Memory B cell (primary cell): Measurements from ENCODE around the gene CA6.
A peak's percentile ranks its signal among the peaks of the same experiment; 100 is the strongest.

Experiments
- ATAC-seq: fragments of 150-1000 bp; cut with Tn5 transposase; 2 replicates; pipeline ENCODE4 v1.10.0; 2021; ENCODE audit warnings: low read depth, mild to moderate bottlenecking, moderate library complexity
- DNase-seq, 2 donors: peaks; one replicate each; pipeline ENCODE4 v3.0.0; 2022; ENCODE audit warnings: low spot score in 2 of 2
- H3K27ac Mint-ChIP-seq: one replicate; pipeline ENCODE4 v1.8.0; 2022; ENCODE audit warnings: mild to moderate bottlenecking, moderate library complexity, mixed read lengths
- H3K27me3 Mint-ChIP-seq: one replicate; pipeline ENCODE4 v1.8.0; 2022; ENCODE audit warnings: mixed read lengths
- H3K36me3 Mint-ChIP-seq: one replicate; pipeline ENCODE4 v1.8.0; 2022; ENCODE audit warnings: mild to moderate bottlenecking, mixed read lengths
- H3K4me1 Mint-ChIP-seq: one replicate; pipeline ENCODE4 v1.8.0; 2022; ENCODE audit warnings: mixed read lengths
- H3K4me3 Mint-ChIP-seq: one replicate; pipeline ENCODE4 v1.8.0; 2022; ENCODE audit warnings: mild to moderate bottlenecking, moderate library complexity, mixed read lengths
- H3K9me3 Mint-ChIP-seq: one replicate; pipeline ENCODE4 v1.8.0; 2022; ENCODE audit warnings: mixed read lengths

CA6 gene

DNA sequence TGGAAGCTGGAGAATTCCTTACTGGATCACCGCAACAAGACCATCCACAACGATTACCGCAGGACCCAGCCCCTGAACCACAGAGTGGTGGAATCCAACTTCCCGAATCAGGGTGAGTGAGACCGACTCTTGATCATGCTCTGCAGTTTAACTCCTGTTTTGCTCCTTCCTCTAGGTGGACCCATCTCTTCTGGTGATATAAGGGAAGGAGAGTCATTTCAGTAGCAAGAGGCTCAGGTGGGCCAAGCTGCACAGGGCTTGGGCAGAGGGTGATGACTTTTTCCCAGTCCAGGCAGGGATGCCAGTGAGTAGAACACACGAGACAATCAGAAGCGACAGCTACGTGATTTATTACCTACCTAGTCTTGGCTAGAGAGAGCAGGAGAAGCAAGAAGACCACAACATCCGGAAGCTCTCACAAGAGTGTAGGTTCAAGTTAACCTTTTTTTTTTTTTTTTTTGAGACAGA lies 25.2 kb downstream of the CA6 start:
- DNase-seq, result no peak
- H3K27me3 Mint-ChIP-seq, result peaks cover 5% of the 10 kb centered on the region

DNA sequence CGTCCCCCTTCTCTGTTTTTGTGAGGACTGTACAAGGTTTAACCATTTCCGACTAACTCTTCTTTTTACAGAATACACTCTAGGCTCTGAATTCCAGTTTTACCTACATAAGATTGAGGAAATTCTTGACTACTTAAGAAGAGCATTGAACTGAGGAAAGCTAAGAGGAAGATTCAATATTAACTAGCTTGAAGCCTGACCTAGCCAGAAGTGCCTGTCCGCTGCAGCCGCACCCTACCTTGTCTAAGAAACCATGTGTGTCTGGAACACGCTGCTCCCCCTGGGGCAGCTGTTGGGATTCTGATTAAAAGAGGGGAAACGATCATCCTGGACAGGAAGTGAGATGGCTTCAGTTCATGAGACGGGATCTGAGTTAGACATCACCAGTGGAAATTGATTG lies 28.9 kb downstream of the CA6 start:
- no peak overlapping the region for H3K27ac Mint-ChIP-seq
- H3K4me1 Mint-ChIP-seq, result peaks cover 7% of the 10 kb centered on the region
- no peaks in the 10 kb centered on the region for H3K36me3 Mint-ChIP-seq
- no peak for DNase-seq
- H3K4me3 Mint-ChIP-seq, result no peak overlapping the region
- H3K9me3 Mint-ChIP-seq, result no peaks in the 10 kb centered on the region
- ATAC-seq, result no peak
- peaks cover 12% of the 10 kb centered on the region for H3K27me3 Mint-ChIP-seq

More for the DNA sequence above, 25.2 kb downstream of the CA6 start:
- peaks cover 3% of the 10 kb centered on the region for H3K9me3 Mint-ChIP-seq
- peak overlapping the region; percentile 45 for H3K4me3 Mint-ChIP-seq
- no peak overlapping the region for H3K27ac Mint-ChIP-seq
- H3K36me3 Mint-ChIP-seq, result no peaks in the 10 kb centered on the region
- peak; percentile 62 for ATAC-seq
- peaks cover 7% of the 10 kb centered on the region for H3K4me1 Mint-ChIP-seq

DNA sequence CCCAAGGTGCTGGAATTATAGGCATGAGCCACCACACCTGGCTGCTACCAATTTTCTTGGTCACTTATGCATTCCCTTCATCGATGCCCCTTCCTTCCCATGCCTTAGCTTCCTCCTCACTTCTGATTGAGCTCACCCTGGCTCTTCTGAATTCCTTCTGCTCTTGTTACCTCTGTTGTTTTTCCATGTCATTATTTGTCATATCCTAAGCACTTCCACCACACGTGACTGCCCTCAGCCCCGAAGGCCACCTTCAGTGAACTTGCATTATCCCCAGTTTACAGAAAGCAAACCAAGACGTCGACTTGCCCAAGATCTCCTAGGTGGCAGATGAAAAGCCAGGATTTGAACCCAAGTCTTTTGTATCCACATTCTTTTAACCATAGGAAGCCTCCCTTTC lies 30.7 kb downstream of the CA6 start:
- H3K4me1 Mint-ChIP-seq, result peaks cover 2% of the 10 kb centered on the region
- no peak for DNase-seq
- ATAC-seq, result no peak

DNA sequence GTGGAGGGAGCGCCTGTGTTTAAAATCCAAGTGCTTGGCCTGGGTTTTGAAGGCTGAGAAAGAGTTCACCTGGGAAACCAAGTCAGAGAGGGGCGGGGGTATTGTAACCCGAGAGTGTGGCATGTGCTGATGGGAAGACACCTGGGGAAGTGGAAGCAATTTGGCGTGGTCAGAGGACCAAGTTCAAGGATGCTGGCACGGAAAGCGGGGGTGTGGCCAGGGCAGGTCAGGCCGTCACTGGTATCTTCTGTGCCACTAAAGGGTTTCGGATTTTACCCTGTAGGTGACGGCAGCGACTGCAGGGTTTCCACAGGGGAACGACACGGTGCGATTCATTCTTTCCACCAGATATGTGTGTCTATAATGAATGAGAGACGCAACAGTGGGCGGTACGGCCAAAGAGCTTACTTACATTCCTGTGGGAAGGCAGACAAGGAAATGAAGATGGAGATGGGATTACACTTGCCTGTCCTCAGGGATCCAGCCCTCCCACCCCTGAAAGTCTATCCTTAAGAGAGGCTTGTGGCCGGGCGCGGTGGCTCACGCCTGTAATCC lies 31.3 kb downstream of the CA6 start:
- H3K36me3 Mint-ChIP-seq, result no peaks in the 10 kb centered on the region
- no peak overlapping the region for H3K27ac Mint-ChIP-seq
- no peak overlapping the region for H3K4me3 Mint-ChIP-seq
- DNase-seq (no peak), ATAC-seq (no peak)
- H3K9me3 Mint-ChIP-seq, result peaks cover 1% of the 10 kb centered on the region
- peaks cover 17% of the 10 kb centered on the region for H3K27me3 Mint-ChIP-seq
- H3K4me1 Mint-ChIP-seq, result no peaks in the 10 kb centered on the region

More for the DNA sequence above, 30.7 kb downstream of the CA6 start:
- Mint-ChIP-seq H3K4me3 (no peak overlapping the region), H3K27me3 (peaks cover 15% of the 10 kb centered on the region), H3K27ac (no peak overlapping the region), H3K36me3 (no peaks in the 10 kb centered on the region), H3K9me3 (peaks cover 1% of the 10 kb centered on the region)

DNA sequence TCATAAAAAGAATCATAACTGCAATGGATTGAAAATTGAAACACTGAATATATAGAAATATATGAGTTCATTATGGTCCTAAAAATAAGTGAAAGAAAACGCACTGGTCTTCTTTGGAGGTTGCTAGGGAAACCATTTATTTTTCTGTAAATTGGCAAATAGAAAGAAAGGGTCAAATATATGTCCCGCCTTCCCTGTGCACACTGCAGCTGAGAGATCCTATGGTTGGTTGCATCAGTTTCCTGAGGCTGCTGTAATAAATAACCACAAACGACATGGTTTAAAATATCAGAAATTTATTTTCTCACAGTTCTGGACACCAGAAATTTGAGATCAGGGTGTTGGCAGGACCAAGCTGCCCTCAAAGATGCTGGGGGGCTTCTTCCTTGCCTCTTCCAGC lies 35.0 kb downstream of the CA6 start:
- Mint-ChIP-seq H3K9me3 (peaks cover 1% of the 10 kb centered on the region), H3K4me3 (no peak overlapping the region)

DNA sequence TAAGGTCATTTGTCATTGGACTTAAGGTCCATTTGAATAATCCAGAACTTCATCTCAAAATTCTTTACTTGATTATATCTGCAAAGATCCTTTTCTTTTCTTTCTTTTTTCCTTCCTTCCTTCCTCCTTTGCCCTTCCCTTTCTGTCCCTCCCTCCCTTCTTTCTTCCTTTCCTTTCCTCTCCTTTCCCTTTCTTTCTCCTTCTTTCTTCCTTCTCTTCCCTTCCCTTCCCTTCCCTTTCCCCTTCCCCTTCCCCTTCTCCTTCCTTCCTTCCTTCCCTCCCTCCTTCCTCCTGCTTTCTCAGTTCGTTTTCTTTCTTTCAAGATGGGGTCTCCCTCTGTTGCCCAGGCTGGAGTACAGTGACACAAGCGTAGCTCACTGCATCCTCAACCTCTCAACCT lies 35.5 kb downstream of the CA6 start:
- Mint-ChIP-seq H3K4me1 (no peaks in the 10 kb centered on the region), H3K27me3 (peaks cover 17% of the 10 kb centered on the region)

More for the DNA sequence above, 35.0 kb downstream of the CA6 start:
- no peak overlapping the region for H3K27ac Mint-ChIP-seq
- ATAC-seq (no peak), DNase-seq (no peak)
- H3K27me3 Mint-ChIP-seq, result peaks cover 17% of the 10 kb centered on the region
- H3K36me3 Mint-ChIP-seq, result no peaks in the 10 kb centered on the region
- no peaks in the 10 kb centered on the region for H3K4me1 Mint-ChIP-seq

DNA sequence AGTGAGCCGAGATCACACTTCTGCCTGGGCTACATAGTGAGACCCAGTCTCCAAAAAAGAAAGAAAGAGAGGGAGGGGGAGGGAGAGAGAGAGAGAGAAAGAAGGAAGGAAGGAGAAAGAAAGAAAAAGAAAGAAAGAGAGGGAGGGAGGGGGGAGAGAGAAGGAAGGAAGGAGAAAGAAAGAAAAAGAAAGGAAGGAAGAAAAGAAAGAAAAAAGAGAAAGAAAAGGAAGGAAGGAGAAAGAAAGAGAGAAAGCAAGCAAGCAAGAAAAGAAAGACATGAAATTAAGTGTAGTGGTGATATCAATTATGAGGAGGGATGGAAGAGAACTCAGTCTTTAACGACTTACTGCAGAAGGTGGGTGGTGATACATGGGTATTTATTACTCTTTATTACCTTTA lies 38.5 kb downstream of the CA6 start:
- DNase-seq (no peak), ATAC-seq (no peak)
- Mint-ChIP-seq H3K4me1 (peaks cover 4% of the 10 kb centered on the region), H3K4me3 (no peak overlapping the region), H3K27ac (no peak overlapping the region), H3K27me3 (peaks cover 11% of the 10 kb centered on the region), H3K36me3 (no peaks in the 10 kb centered on the region), H3K9me3 (peaks cover 1% of the 10 kb centered on the region)

More for the DNA sequence above, 35.5 kb downstream of the CA6 start:
- Mint-ChIP-seq H3K4me3 (no peak overlapping the region), H3K36me3 (no peaks in the 10 kb centered on the region), H3K27ac (no peak overlapping the region), H3K9me3 (peaks cover 1% of the 10 kb centered on the region)
- DNase-seq (no peak), ATAC-seq (no peak)

DNA sequence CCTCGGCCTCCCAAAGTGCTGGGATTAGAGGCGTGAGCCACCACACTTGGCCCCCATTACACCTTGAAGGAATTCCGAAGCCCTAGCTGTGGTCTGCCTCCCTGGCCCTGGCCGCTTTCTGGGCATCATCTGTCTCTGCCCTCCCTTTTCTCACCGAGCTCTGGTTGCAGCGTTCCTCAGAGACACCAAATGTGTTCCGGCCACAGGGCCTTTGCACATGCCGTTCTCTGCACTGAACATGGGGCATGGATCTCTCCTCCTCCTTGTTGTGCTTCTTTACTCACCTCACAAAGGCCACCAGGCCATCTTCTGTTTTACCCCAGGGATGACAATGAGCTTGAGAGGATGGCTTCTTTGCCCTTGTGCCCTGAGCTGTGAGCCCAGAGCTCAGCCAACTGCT lies 39.3 kb downstream of the CA6 start:
- peaks cover 1% of the 10 kb centered on the region for H3K9me3 Mint-ChIP-seq
- H3K27me3 Mint-ChIP-seq, result peaks cover 16% of the 10 kb centered on the region
- ATAC-seq (no peak), DNase-seq (no peak)
- H3K36me3 Mint-ChIP-seq, result no peaks in the 10 kb centered on the region
- no peak overlapping the region for H3K27ac Mint-ChIP-seq
- no peak overlapping the region for H3K4me3 Mint-ChIP-seq
- H3K4me1 Mint-ChIP-seq, result peaks cover 4% of the 10 kb centered on the region

DNA sequence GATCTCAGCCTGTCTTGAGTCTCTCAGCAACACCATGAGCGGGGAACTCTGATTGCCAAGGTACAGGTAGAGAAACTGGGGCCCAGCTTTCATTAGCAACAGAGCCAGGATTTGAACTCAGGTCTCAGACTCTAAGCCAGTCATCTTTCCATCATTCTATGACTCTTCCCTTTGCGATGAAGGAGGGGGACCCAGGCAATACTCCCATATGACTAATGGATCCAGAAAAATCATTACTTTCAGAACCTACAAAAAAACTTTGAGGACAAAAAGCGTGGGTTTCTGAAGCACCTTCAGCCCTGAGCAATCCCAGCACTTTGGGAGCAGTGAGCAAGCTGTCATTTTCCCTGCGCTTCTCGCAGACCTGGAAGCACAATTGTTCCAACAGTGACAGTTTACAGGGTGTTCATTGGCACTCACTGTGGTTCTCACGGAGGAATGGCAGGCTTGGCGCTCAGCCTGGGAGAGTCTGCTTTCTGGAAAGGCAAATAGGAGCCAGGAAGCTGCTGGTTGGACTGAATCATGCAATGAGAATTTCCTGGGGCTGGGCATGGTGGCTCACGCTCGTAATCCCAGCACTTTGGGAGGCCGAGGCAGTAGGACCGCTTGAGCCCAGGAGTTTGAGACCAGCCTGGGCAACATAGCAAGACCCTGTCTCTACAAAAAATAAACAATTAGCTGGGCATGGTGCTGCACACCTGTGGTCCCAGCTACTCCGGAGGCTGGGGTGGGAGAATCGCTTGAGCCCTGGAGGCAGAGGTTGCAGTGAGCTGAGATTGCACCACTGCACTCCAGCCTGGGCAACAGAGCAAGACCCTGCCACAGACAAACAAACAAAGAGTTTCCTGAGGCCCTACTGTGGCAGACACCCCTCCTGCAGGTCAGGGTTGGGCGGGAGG lies 40.5 kb downstream of the CA6 start:
- peaks cover 16% of the 10 kb centered on the region for H3K27me3 Mint-ChIP-seq
- ATAC-seq, result no peak
- H3K36me3 Mint-ChIP-seq, result no peaks in the 10 kb centered on the region
- peak overlapping the region; percentile 18 for H3K4me3 Mint-ChIP-seq
- peaks cover 4% of the 10 kb centered on the region for H3K4me1 Mint-ChIP-seq
- H3K27ac Mint-ChIP-seq, result no peak overlapping the region
- no peaks in the 10 kb centered on the region for H3K9me3 Mint-ChIP-seq
- DNase-seq, result no peak

DNA sequence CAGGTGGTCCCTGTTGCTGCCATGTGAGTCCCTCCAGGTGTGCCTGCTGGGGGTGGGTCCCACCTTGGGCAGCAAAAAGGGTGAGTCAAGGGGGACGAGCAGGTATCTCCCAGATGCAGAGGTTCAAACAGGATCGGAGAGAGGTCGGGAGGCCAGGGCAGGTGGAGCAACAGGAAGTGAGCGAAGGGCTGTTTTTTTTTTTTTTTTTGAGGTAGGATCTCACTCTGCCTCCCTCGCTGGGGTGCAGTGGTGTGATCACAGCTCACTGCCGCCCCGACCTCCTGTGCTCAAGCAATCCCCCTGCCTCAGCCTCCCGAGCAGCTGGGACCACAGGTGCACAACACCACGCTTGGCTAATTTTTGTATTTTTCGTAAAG lies 41.1 kb downstream of the CA6 start:
- DNase-seq (no peak), ATAC-seq (peak; percentile 21)
- H3K9me3 Mint-ChIP-seq, result no peaks in the 10 kb centered on the region
- peak overlapping the region; percentile 18 for H3K4me3 Mint-ChIP-seq
- H3K27me3 Mint-ChIP-seq, result peaks cover 14% of the 10 kb centered on the region
- no peaks in the 10 kb centered on the region for H3K36me3 Mint-ChIP-seq
- no peak overlapping the region for H3K27ac Mint-ChIP-seq
- H3K4me1 Mint-ChIP-seq, result peaks cover 4% of the 10 kb centered on the region

DNA sequence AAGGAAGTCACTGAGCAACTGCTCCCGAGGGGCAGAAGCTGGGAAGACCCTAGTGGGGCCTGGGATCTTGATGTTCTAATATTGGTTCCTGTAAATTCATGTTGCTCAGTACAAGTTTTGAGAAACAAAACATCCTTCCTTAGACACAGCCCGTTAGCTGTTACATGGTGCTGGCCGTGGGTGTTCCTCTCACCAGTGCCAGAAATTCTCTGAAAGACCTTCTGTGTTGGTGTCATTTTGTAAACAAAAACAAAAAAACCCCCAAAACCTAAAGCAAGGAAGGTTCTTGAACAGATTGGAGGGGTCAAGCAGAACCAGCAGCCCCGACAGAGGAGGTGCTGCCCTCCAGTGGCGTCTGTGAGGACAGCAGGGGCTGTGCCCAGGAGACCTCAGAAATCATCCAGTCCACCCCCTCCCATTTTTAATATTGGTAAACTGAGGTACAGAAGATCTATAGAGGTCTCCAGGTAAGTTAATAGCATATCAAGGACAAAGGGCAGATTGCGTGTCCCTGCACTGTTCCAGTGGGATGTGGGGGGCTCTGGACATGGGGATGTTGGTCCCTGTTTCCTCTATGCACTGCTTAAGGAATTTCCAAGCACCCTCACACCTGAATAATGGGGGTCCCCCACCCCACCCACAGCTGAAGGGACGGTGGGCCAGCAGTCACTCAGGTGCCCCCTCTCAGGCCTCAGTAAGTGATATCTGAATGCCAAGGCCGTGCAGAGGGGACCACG lies 42.4 kb downstream of the CA6 start:
- Mint-ChIP-seq H3K27ac (no peak overlapping the region), H3K27me3 (peaks cover 12% of the 10 kb centered on the region), H3K36me3 (no peaks in the 10 kb centered on the region), H3K9me3 (no peaks in the 10 kb centered on the region), H3K4me3 (no peak overlapping the region), H3K4me1 (peaks cover 4% of the 10 kb centered on the region)
- ATAC-seq, result peak; percentile 65
- DNase-seq, result peak; percentile 39 to 67

DNA sequence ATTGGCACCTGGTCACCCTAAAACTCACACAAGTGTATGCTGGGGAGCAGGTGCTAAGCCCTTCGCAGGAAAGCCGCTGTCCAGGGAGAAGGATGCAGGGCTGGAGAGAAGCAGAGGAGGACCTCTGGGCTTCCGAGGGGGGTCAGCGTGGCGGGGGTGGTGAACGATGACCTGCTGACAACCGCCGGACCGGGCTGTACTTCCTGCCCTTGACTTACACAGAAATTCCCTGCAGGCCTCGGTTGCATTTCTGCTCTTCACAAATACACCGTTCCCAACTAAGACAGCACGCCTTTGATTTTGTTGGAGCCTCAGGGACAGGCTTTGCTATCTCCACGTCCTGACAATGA lies 42.9 kb downstream of the CA6 start:
- Mint-ChIP-seq H3K27me3 (peaks cover 12% of the 10 kb centered on the region), H3K4me1 (peaks cover 4% of the 10 kb centered on the region), H3K9me3 (no peaks in the 10 kb centered on the region), H3K4me3 (no peak overlapping the region), H3K36me3 (no peaks in the 10 kb centered on the region), H3K27ac (no peak overlapping the region)
- DNase-seq (no peak), ATAC-seq (no peak)

DNA sequence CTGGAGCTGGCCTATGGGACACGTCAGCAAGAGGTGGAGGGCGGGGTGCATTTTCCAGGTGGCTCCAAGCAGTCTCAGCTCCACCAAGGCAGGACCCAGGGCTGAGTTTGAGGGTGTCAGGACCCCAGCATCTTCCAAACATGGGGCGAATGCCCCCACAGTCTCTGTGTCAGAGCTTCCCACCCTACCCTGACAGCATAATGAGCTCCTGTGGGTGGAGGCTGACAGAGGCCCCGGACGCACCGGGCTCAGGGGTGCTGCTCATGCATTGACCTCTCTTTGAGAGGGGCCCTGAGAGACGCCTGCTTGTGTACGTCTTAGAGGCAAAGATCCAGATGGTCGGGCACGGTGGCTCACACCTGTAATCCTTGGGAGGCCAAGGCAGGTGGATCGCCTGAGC lies 43.4 kb downstream of the CA6 start:
- H3K27me3 Mint-ChIP-seq, result peaks cover 12% of the 10 kb centered on the region
- no peaks in the 10 kb centered on the region for H3K9me3 Mint-ChIP-seq
- ATAC-seq (no peak), DNase-seq (no peak)
- no peak overlapping the region for H3K27ac Mint-ChIP-seq
- no peaks in the 10 kb centered on the region for H3K36me3 Mint-ChIP-seq
- H3K4me3 Mint-ChIP-seq, result no peak overlapping the region
- H3K4me1 Mint-ChIP-seq, result peaks cover 4% of the 10 kb centered on the region

DNA sequence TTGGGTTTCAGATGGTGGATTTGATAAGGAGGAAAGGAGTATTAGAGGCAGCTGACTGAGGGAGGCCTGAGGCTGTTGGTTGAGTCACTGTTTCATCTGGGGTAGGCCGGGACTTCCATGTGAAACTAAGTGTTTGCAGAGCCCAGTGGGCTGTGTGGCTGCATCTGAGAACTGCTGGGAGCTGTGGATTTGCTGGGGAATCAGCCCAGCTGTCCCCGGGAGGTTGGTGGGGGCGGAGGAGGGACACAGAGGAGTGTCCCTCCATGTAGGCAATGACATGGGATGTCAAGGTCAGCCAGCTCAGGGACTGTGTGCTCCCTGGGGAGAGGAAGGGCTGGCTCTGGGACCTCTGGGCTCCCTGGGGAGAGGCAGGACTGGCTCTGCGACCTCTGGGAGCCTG lies 44.2 kb downstream of the CA6 start:
- H3K9me3 Mint-ChIP-seq, result no peaks in the 10 kb centered on the region
- H3K4me3 Mint-ChIP-seq, result no peak overlapping the region
- DNase-seq (no peak), ATAC-seq (no peak)
- H3K27ac Mint-ChIP-seq, result no peak overlapping the region
- peaks cover 12% of the 10 kb centered on the region for H3K27me3 Mint-ChIP-seq
- H3K36me3 Mint-ChIP-seq, result no peaks in the 10 kb centered on the region
- peaks cover 4% of the 10 kb centered on the region for H3K4me1 Mint-ChIP-seq
